ENCODE measurements around the gene BOLA1.

Gene BOLA1

GRCh38 chr1:149887456-149888246 lies 11.7 kb upstream of the BOLA1 start:
- DNase-seq, result peak; percentile 90 to 100 (median 98)

- peak; percentile 90 to 96 (median 94) for DNase-seq
Measured at GRCh38 chr1:149888247-149888998, 10.9 kb upstream of the BOLA1 start.

- no peak for DNase-seq
Measured at GRCh38 chr1:149888999-149889289, 10.4 kb upstream of the BOLA1 start.

GRCh38 chr1:149896575-149896974 lies 2.8 kb upstream of the BOLA1 start:
- DNase-seq, result no peak

GRCh38 chr1:149903836-149904491 lies 4.6 kb downstream of the BOLA1 start:
- no peak for DNase-seq

- DNase-seq, result no peak
Measured at GRCh38 chr1:149906570-149907075, 7.3 kb downstream of the BOLA1 start.

- no peak for DNase-seq
Measured at GRCh38 chr1:149914545-149914944, 15.2 kb downstream of the BOLA1 start.

GRCh38 chr1:149915429-149916192 lies 16.2 kb downstream of the BOLA1 start:
- no peak for DNase-seq

GRCh38 chr1:149916193-149916897 lies 17.0 kb downstream of the BOLA1 start:
- DNase-seq, result no peak

- peak in 2 of 3 experiments; percentile 19 to 53 for DNase-seq
Measured at GRCh38 chr1:149916898-149917252, 17.5 kb downstream of the BOLA1 start.

GRCh38 chr1:149917571-149918144 lies 18.3 kb downstream of the BOLA1 start, which contains the start of gene SV2A:
Gene SV2A, minus strand, starts transcription at chr1:149917844. Its CDS starts 4,004 bp downstream, at chr1:149913840.
- peak; percentile 79 to 86 (median 85) for DNase-seq

- DNase-seq, result no peak
Measured at GRCh38 chr1:149923626-149924025, 24.3 kb downstream of the BOLA1 start.

GRCh38 chr1:149925345-149925744 lies 26.0 kb downstream of the BOLA1 start:
- no peak for DNase-seq

- no peak for DNase-seq
Measured at GRCh38 chr1:149925751-149926150, 26.4 kb downstream of the BOLA1 start.

GRCh38 chr1:149926296-149926695 lies 26.9 kb downstream of the BOLA1 start:
- DNase-seq, result no peak

- no peak for DNase-seq
Measured at GRCh38 chr1:149927056-149927562, 27.7 kb downstream of the BOLA1 start.

GRCh38 chr1:149927563-149928400 lies 28.4 kb downstream of the BOLA1 start, which contains the start of gene SF3B4:
Gene SF3B4, minus strand, starts transcription at chr1:149927803. Its CDS starts 44 bp downstream, at chr1:149927759.
- DNase-seq, result peak; percentile 91 to 99 (median 96)

- DNase-seq, result no peak
Measured at GRCh38 chr1:149928401-149928724, 29.0 kb downstream of the BOLA1 start.

- no peak for DNase-seq
Measured at GRCh38 chr1:149929856-149930255, 30.5 kb downstream of the BOLA1 start.

GRCh38 chr1:149931212-149931790 lies 31.9 kb downstream of the BOLA1 start:
- DNase-seq, result no peak
